Measurements from ENCODE around the gene RIMS3.

DNA sequence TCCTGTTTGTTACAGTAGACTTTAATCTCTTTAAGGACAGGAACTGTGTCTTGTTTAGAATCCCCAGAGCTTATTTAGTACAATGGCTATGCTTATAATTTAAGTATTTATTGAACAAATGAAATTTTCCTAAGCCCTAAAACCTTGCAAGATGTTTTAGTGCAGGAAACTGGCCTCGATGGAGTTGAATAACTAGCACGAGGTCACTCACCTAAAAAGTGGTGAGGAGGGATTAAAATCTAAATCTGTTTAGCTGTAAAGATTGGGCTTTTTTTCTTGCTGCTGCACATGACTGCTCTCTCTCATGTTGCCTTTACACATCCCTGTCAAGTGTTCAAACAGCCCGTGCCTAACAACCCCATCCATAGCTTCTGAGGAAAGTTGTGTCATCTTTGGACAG lies 36.2 kb upstream of the RIMS3 start:
- TF ChIP-seq, protein P1, sequence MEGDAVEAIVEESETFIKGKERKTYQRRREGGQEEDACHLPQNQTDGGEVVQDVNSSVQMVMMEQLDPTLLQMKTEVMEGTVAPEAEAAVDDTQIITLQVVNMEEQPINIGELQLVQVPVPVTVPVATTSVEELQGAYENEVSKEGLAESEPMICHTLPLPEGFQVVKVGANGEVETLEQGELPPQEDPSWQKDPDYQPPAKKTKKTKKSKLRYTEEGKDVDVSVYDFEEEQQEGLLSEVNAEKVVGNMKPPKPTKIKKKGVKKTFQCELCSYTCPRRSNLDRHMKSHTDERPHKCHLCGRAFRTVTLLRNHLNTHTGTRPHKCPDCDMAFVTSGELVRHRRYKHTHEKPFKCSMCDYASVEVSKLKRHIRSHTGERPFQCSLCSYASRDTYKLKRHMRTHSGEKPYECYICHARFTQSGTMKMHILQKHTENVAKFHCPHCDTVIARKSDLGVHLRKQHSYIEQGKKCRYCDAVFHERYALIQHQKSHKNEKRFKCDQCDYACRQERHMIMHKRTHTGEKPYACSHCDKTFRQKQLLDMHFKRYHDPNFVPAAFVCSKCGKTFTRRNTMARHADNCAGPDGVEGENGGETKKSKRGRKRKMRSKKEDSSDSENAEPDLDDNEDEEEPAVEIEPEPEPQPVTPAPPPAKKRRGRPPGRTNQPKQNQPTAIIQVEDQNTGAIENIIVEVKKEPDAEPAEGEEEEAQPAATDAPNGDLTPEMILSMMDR (IDR thresholded peaks at IDR 0.05): no peak
- TF ChIP-seq EZH2 (IDR thresholded peaks at IDR 0.05) (no peak), EZH2phosphoT487 (IDR thresholded peaks at IDR 0.05) (no peak)
